Smooth muscle cell (in vitro differentiated cells): Measurements from ENCODE around the gene TMEM185B. TPM values are rescaled to one million over a fixed set of nuclear protein-coding genes. Genes with fewer than 3 reads are reported as not detected.

ENCODE experiments used
- DNase-seq: peaks from one replicate; lab custom pipeline; 2025; ENCODE audit not compliant: unreplicated experiment; lab: John Stamatoyannopoulos, UW
- H2AFZ ChIP-seq: fragments of 200-600 bp; sonication (generic); 2 replicates; pipeline ENCODE4 v1.6.0; 2016; ENCODE audit warnings: antibody characterized with exemption, low read depth, mild to moderate bottlenecking
- H3F3A ChIP-seq: fragments of 200-600 bp; sonication (generic); 2 replicates; pipeline ENCODE4 v1.6.0; 2017; ENCODE audit warnings: antibody characterized with exemption, low read depth
- H3K27ac ChIP-seq: fragments of 200-600 bp; sonication (generic); 2 replicates; pipeline ENCODE4 v1.5.1; 2016; ENCODE audit warnings: low read depth, mild to moderate bottlenecking
- H3K27me3 ChIP-seq: fragments of 200-600 bp; sonication (generic); 2 replicates; pipeline ENCODE4 v1.6.1; 2016; ENCODE audit warnings: low read depth, mild to moderate bottlenecking
- H3K36me3 ChIP-seq: fragments of 200-600 bp; sonication (generic); 2 replicates; pipeline ENCODE4 v1.5.1; 2016; ENCODE audit warnings: low read depth
- H3K4me1 ChIP-seq: fragments of 200-600 bp; sonication (generic); 2 replicates; pipeline ENCODE4 v1.5.1; 2016; ENCODE audit warnings: low read depth
- H3K4me2 ChIP-seq: fragments of 200-600 bp; sonication (generic); 2 replicates; pipeline ENCODE4 v1.6.0; 2016; ENCODE audit warnings: mild to moderate bottlenecking
- H3K4me3 ChIP-seq: fragments of 200-600 bp; sonication (generic); 2 replicates; pipeline ENCODE4 v1.5.1; 2016; ENCODE audit warnings: mild to moderate bottlenecking
- H3K79me2 ChIP-seq: fragments of 200-600 bp; sonication (generic); 2 replicates; pipeline ENCODE4 v1.6.0; 2016; ENCODE audit warnings: low read depth, mild to moderate bottlenecking
- H3K9ac ChIP-seq: fragments of 200-600 bp; sonication (generic); 2 replicates; pipeline ENCODE4 v1.6.0; 2016; ENCODE audit warnings: low read depth
- H3K9me3 ChIP-seq: fragments of 200-600 bp; sonication (generic); replicated peaks from 2 replicates; pipeline ENCODE4 v1.5.1; 2016; ENCODE audit warnings: low read depth
- H4K20me1 ChIP-seq: fragments of 200-600 bp; sonication (generic); 2 replicates; pipeline ENCODE4 v1.6.0; 2016; ENCODE audit warnings: low read depth
- WGBS: methylation state at CpG from one replicate; pipeline ENCODE4 v1.1.7; 2016; ENCODE audit warnings: low lambda C conversion rate; 5-methylcytosine and 5-hydroxymethylcytosine counted together
- polyA plus RNA-seq: library from polyadenylated mRNA; unstranded; fragments of >200 nt; fragmentation: Nextera tagmentation; extraction: Ambion mirVana; gene quantifications from 2 replicates; pipeline ENCODE4 v1.2.1, GENCODE V29; 2016
- total RNA-seq: library from RNA; depleted of rRNA; stranded (reverse); fragments of >200 nt; gene quantifications from 2 replicates; pipeline ENCODE4 v1.2.3, GENCODE V29; 2014
- TF ChIP-seq, protein P1 (sequence below): fragments of 200-600 bp; sonication (generic); IDR thresholded peaks from 2 replicates; pipeline ENCODE4 v1.5.1; 2017; ENCODE audit warnings: borderline replicate concordance, mild to moderate bottlenecking, antibody characterized with exemption; ENCODE audit not compliant: insufficient read depth, poor library complexity, severe bottlenecking

The TMEM185B gene
- total and polyA plus RNA-seq, 2 experiments from 2014 or later: 18.2 to 27.8 TPM

GRCh38 chr2:120177973-120178372 is 45.2 kb downstream of the TMEM185B start:
- Histone ChIP-seq H4K20me1 (no peaks in the 10 kb centered on the region), H3K9me3 (no peaks in the 10 kb centered on the region), H3K9ac (no peak overlapping the region), H3K4me3 (no peak overlapping the region), H3K36me3 (no peaks in the 10 kb centered on the region), H3F3A (no peaks in the 10 kb centered on the region), H3K27ac (no peak overlapping the region), H2AFZ (no peak overlapping the region), H3K4me1 (no peaks in the 10 kb centered on the region), H3K79me2 (no peaks in the 10 kb centered on the region), H3K4me2 (no peak overlapping the region), H3K27me3 (no peaks in the 10 kb centered on the region)
- 94% methylated on average over 7 of the region's 7 CpGs for WGBS
- TF ChIP-seq, protein P1, sequence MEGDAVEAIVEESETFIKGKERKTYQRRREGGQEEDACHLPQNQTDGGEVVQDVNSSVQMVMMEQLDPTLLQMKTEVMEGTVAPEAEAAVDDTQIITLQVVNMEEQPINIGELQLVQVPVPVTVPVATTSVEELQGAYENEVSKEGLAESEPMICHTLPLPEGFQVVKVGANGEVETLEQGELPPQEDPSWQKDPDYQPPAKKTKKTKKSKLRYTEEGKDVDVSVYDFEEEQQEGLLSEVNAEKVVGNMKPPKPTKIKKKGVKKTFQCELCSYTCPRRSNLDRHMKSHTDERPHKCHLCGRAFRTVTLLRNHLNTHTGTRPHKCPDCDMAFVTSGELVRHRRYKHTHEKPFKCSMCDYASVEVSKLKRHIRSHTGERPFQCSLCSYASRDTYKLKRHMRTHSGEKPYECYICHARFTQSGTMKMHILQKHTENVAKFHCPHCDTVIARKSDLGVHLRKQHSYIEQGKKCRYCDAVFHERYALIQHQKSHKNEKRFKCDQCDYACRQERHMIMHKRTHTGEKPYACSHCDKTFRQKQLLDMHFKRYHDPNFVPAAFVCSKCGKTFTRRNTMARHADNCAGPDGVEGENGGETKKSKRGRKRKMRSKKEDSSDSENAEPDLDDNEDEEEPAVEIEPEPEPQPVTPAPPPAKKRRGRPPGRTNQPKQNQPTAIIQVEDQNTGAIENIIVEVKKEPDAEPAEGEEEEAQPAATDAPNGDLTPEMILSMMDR: no peak
- no peak for DNase-seq

GRCh38 chr2:120177001-120177621 is 46.1 kb downstream of the TMEM185B start:
- no peaks in the 10 kb centered on the region for H3K9me3 ChIP-seq
- no peaks in the 10 kb centered on the region for H4K20me1 ChIP-seq
- H3K4me1 ChIP-seq: no peaks in the 10 kb centered on the region
- 95% methylated on average over 15 of the region's 15 CpGs for WGBS
- TF ChIP-seq, protein P1: no peak
- no peak overlapping the region for H3K4me3 ChIP-seq
- H3K27ac ChIP-seq: no peak overlapping the region
- H3F3A ChIP-seq: no peaks in the 10 kb centered on the region
- no peaks in the 10 kb centered on the region for H3K79me2 ChIP-seq
- H3K9ac ChIP-seq: no peak overlapping the region
- no peaks in the 10 kb centered on the region for H3K27me3 ChIP-seq
- no peaks in the 10 kb centered on the region for H3K36me3 ChIP-seq
- DNase-seq: no peak
- H3K4me2 ChIP-seq: no peak overlapping the region
- no peak overlapping the region for H2AFZ ChIP-seq

- H3K27ac ChIP-seq: no peak overlapping the region
- H3K4me2 ChIP-seq: no peak overlapping the region
- H3K4me1 ChIP-seq: no peaks in the 10 kb centered on the region
- H3K4me3 ChIP-seq: no peak overlapping the region
- no peak overlapping the region for H2AFZ ChIP-seq
- no peaks in the 10 kb centered on the region for H3K27me3 ChIP-seq
- no peak overlapping the region for H3K9ac ChIP-seq
- H4K20me1 ChIP-seq: no peaks in the 10 kb centered on the region
- no peaks in the 10 kb centered on the region for H3K79me2 ChIP-seq
- no peaks in the 10 kb centered on the region for H3K36me3 ChIP-seq
- TF ChIP-seq, protein P1: no peak
- 95% methylated on average over 3 of the region's 3 CpGs for WGBS
- H3F3A ChIP-seq: no peaks in the 10 kb centered on the region
- H3K9me3 ChIP-seq: no peaks in the 10 kb centered on the region
- no peak for DNase-seq
These were observed 46.7 kb downstream of the TMEM185B start for GRCh38 chr2:120176526-120176925.

GRCh38 chr2:120174963-120175581 is 48.1 kb downstream of the TMEM185B start:
- no peaks in the 10 kb centered on the region for H4K20me1 ChIP-seq
- H3K36me3 ChIP-seq: no peaks in the 10 kb centered on the region
- H3K27ac ChIP-seq: no peak overlapping the region
- no peak overlapping the region for H3K4me3 ChIP-seq
- TF ChIP-seq, protein P1: peak; percentile 69
- 34% methylated on average over 6 of the region's 6 CpGs for WGBS
- H3K4me1 ChIP-seq: no peaks in the 10 kb centered on the region
- DNase-seq: no peak
- no peaks in the 10 kb centered on the region for H3K79me2 ChIP-seq
- H3K27me3 ChIP-seq: no peaks in the 10 kb centered on the region
- no peaks in the 10 kb centered on the region for H3K9me3 ChIP-seq
- no peak overlapping the region for H2AFZ ChIP-seq
- H3F3A ChIP-seq: no peaks in the 10 kb centered on the region
- no peak overlapping the region for H3K9ac ChIP-seq
- no peak overlapping the region for H3K4me2 ChIP-seq
